ENCODE results near the gene MRPS2.
"Not testable (repeated sequence)": the region's sequence is repeated elsewhere in the genome, so short reads cannot be mapped to it uniquely, and the experiment has no call there.

The MRPS2 gene

DNA sequence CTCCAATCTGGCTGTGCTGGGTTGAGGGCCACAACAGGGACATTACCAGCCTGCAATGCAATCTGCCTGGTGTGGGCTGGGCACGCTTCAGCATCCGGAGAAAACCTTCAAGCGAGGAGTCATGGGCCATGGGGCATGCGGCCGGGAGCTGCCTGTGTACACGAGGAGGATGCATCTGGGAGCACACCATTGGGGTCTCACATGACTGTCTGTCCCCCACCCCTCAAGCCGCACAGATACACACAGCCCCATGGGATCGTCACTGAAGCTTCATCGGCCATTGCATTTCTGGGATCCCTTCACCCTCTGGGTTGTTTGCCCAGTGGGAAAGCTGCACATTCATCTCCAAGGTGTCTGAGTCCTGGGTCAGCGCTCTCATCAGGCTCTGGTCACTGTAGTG is 30.6 kb downstream of the MRPS2 start:
- DNase-seq (ENCODE audit: low read depth) = no peak

DNA sequence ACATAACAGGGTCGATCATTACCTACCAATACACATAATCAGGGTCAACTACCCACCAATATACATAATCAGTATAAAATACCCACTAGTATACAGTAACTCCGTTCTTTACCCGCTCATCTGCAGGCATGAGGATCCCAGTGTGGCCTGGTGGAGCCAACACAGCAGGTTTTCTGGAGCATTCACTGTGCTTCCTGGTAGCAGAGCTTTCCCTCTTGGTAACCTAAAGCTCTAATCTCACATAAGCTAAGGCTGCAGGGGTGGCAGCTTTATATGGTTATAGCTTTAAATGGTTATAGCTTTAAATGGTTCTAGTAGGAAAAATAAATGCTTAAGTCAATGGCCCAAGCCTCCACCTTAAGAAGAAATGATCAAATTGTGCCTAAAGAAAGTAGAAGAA is 32.6 kb downstream of the MRPS2 start:
- no peak for DNase-seq (ENCODE audit: low read depth)

- no peak for DNase-seq (ENCODE audit: low read depth)
Measured at GRCh38 chr9:135533674-135534073, 33.2 kb downstream of the MRPS2 start.

- not testable (repeated sequence) for DNase-seq (ENCODE audit: low read depth)
Measured at GRCh38 chr9:135534192-135534711, 33.8 kb downstream of the MRPS2 start.

GRCh38 chr9:135534826-135535225 is 34.3 kb downstream of the MRPS2 start:
- DNase-seq (ENCODE audit: low read depth) = not testable (repeated sequence)

GRCh38 chr9:135535631-135536030 is 35.1 kb downstream of the MRPS2 start:
- not testable (repeated sequence) for DNase-seq (ENCODE audit: low read depth)

DNA sequence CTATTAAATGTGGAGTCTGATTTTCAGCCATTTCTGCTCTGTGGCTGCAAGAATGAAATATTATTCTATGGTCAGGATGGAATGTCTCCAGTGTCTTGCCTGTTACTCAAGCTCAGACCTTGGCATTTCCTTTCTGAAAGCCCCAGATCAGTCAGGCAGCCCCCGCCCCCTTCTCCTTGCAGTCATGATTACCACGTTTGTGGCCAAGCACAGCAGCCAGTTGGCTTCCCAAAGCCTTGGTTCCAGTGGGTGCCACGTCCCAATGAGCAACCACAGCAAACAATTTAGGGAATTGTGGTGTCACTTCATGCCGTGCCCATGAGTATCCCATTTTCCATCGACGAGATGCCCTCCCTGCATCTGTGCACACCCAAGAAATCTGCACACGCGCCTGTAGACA is 35.7 kb downstream of the MRPS2 start:
- no peak for DNase-seq (ENCODE audit: low read depth)

DNA sequence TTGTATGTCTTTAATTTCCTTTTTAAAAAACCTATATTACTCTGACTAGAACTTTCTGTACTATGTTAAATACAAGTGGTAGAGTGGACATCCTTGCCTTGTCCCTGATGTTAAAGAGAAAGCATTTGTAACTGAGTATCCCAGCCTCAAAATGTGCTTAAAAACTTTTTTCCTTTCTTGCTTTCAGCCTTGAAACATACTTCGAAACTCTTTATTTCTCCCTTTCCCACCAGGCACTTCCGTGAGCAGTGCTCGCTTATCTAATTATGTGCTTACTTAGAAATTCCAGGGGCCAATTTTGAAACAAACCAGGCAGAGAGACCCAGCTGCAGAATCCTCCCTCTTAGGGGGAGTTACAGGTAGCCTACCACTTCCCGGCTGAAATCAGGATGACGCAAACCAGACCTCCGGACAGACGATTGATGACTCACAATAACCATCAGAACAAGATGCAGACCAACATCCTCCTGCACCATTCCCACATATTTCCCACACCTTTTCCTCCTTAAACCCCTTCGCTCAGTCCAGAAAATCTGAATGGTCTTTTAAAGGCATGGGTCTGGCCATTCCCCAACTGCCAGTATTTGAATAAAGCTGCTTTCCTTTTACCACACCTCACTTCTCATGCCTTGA is 42.9 kb downstream of the MRPS2 start:
- not testable (repeated sequence) for DNase-seq (ENCODE audit: low read depth)

DNA sequence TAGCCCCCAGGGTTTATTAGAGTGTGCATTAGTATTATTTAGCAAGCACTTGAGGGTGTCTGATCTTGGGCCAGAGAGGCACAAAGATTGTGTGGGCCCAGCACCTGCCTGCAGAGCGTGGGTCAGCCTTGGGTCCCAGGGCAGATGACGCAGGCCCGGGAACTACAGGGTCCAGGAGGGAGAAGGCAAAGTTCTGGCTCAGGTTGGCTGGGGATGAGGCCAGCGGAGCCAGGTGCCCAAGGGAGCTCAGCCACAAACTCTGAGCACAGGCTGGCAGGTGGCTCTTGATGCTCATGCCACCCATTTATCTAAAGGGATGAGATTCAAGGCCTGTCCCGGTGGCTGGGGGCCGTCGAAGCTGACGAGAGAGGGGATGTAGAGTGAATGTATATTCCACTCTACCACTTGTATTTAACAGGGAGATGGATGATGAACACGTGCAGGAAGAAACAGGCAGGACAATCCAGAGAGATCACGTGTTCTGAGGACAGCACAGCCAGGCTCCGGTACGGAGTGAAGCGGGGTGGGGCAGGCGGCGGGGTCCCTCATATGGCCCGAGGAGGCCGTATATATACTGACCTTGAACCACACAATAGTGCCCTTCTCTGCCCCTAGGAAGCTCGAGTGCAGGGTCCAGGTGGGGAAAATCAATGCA is 44.6 kb downstream of the MRPS2 start:
- DNase-seq (ENCODE audit: low read depth) = no peak

GRCh38 chr9:135545646-135546176 is 45.2 kb downstream of the MRPS2 start, which contains the start of gene OBP2A:
OBP2A (plus strand) TSS chr9:135546126; CDS start chr9:135546181, 55 bp downstream.
- DNase-seq (ENCODE audit: low read depth) = not testable (repeated sequence)

DNA sequence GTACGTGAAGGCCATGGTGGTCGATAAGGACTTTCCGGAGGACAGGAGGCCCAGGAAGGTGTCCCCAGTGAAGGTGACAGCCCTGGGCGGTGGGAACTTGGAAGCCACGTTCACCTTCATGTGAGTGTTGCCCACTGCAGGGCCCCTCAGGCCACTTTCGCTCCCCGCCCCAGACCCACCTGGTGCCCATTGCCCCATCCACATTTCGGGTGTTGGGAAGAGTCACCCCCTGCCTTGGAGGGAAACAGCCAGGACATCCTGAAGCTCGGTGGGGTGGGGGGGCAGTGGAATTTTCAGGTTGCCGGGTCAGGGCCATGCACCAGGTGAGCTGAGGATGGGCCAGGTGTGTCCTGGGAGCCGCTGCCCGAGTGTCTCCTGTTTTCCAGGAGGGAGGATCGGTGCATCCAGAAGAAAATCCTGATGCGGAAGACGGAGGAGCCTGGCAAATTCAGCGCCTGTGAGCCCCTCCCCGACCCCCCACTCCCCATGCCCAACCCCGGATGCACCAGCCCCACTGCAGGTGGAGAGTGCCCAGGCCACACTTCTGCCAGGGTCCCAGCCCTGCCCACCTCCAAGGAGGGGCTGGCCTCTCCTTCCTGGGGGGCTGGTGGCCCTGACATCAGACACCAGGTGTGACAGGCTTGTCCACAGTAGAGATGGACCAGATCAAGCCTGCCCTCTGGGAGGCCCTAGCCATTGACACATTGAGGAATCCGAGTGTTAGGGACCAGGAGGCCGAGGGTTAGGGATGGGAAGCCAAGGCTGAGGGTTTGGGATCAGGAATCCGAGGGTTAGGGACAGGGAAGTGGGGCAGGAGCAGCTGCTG is 46.5 kb downstream of the MRPS2 start:
- DNase-seq (ENCODE audit: low read depth) = not testable (repeated sequence)

DNA sequence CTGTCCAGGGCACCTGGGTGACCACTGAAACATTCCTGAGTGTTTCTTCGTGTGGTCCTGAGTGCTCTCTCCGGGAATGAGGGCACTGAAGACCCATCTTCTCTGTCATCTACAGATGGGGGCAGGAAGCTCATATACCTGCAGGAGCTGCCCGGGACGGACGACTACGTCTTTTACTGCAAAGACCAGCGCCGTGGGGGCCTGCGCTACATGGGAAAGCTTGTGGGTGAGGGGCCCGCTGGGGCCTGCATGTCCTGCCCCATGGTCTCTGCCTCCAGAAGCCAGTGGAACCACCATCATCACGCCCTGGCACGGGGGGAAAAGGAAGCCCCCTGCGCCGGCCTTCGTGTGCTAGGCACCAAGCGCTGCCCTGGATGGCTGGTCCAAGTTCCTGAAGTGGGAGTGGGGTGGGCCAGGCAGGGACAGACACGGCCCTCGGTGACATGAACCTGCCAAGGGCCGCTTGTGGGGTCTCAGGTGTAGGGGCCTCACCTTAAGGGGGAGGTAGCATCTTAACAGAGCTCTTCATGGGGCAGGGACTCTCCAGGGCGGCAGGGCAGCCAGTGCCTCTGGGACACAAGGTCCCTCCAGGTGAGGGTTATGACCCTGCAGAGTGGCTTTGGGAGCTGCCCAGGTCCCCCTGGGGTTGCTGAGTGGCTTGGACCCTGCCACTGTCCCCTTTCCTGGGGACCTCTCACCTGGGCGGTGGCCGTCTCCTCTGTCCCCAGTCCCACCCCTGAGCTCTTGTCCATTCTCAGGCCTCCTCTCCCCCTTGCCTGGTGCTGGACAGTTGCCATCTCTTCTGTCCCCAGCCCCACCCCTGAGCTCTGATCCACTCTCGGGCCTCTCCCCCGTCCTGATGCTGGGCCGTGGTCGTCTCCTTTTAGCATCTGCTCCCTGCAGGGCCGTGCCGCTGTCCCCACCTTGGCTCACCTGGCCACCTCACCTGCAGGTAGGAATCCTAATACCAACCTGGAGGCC is 47.6 kb downstream of the MRPS2 start:
- no peak for DNase-seq (ENCODE audit: low read depth)

DNA sequence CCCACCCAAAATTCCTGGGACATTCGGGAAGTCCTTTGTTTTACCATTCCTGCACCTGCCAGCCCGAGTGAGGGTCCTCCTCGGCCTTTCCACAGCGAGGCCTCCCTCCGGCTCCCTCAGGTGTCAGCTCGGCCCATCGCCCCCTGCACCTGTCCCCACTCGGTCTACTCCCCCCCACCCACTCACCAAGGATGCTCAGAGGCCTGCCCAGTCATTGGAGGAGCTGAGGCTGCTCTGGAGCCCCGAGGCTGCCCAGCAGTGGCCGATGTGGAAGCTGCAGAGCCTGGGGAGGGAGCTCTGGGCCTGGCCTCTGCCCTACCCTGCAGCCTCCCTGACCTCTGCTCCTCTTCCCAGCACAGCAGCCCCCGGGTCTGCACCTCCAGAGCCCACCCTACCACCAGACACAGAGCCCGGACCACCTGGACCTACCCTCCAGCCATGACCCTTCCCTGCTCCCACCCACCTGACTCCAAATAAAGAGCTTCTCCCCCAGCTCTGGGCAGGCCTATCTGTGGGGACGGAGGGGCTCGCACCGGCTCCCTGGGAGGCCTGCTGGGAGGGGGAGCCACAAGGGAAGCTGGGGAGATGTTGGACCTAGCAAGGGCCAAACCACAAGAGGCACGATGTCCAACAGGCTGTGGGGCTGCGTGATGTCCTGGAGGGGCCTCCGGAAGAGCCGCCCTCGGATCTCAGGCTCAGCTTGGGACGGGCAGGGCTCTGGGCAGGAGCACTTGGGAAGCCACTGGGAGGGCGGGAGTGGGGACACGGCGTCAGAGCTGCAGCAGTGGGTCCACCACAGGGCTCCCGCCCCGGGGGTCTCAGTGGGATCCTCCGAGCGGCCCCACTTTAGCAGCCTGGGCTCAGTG is 49.2 kb downstream of the MRPS2 start:
- DNase-seq (ENCODE audit: low read depth) = not testable (repeated sequence)

DNA sequence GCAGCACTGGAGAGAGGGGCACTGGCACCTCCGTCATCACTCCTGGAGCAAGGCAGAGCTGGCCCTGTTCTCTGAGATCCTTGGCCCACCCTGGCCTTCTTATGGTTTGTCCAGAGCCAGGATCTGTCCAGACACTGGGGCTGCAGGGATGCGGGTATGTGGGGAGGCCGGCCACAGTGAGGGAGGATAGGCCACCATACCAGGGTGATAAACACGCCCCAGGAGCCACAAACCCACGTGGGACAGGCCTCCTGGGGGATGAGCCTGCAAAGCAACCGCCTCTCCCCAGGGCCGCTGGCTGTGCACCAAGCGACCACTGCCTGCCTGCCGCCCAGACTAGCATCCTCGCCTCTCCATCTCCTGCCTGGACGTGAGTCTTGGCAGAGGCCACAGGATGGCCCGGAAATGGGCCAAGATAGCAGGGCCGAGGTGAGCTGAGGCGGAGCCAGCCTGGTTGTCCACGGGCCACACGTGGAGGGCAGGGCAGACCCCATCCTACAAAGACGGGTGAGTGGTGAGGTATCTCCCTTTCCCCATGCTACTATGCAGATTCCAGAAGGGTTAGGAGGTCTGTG is 49.9 kb downstream of the MRPS2 start:
- DNase-seq (ENCODE audit: low read depth) = no peak

DNA sequence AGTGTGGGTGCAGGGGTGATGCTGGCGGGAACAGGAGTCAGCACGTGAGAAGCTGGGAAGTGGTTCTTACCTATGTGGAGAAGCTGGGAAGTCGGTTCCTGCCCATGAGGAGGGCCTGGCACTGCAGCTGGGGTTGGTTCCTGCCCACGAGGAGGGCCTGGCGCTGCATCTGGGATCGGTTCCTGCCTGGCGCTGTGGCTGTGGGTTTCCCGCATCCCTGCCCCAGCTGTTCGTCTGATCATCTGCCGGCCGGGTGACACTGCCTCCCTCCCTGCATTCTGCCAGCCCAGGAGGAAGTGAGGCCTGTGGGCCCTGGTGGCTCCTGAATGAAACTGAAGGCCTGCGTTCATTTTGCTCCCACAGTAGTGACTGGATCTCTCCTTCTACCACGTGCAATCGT is 50.5 kb downstream of the MRPS2 start:
- no peak for DNase-seq (ENCODE audit: low read depth)

GRCh38 chr9:135551456-135551855 is 51.0 kb downstream of the MRPS2 start:
- no peak for DNase-seq (ENCODE audit: low read depth)

- DNase-seq (ENCODE audit: low read depth) = no peak
Measured at GRCh38 chr9:135552021-135552697, 51.7 kb downstream of the MRPS2 start.

GRCh38 chr9:135552698-135553171 is 52.3 kb downstream of the MRPS2 start:
- no peak for DNase-seq (ENCODE audit: low read depth)
